NCI-H2029 (cell line): ENCODE measurements around the gene IQCN.
"Not testable (repeated sequence)": the region's sequence is repeated elsewhere in the genome, so short reads cannot be mapped to it uniquely, and the experiment has no call there.

Experiments
- DNase-seq: peaks from one replicate; lab custom pipeline; 2025; lab: John Stamatoyannopoulos, UW

The IQCN gene

GRCh38 chr19:18214779-18215433 lies 59.3 kb downstream of the IQCN start:
- no peak for DNase-seq

GRCh38 chr19:18211683-18212082 lies 62.6 kb downstream of the IQCN start:
- DNase-seq, result no peak

GRCh38 chr19:18209912-18210311 lies 64.3 kb downstream of the IQCN start:
- DNase-seq, result not testable (repeated sequence)

GRCh38 chr19:18208098-18208951 lies 65.9 kb downstream of the IQCN start:
- DNase-seq, result no peak
